Esophagus squamous epithelium (tissue), 4 donors: ENCODE measurements around the gene SRGAP1.

ENCODE experiments used
- CTCF ChIP-seq, 6 experiments: fragments of 450-650 bp in 4 of 6; fragments of 200-600 bp in 2 of 6; sonication (generic) in 2 of 6; IDR thresholded peaks; one replicate each; pipeline ENCODE4 v1.5.1; 2016 to 2019; ENCODE audit warnings: antibody characterized with exemption in 6 of 6, mild to moderate bottlenecking in 4 of 6, moderate library complexity in 4 of 6
- POLR2A ChIP-seq, 4 donors: fragments of 450-650 bp; IDR thresholded peaks; one replicate each; pipeline ENCODE4 v1.6.1; 2017; ENCODE audit warnings: antibody characterized with exemption in 4 of 4, mild to moderate bottlenecking in 4 of 4, moderate library complexity in 3 of 4

- no peak for TF ChIP-seq CTCF (IDR thresholded peaks at IDR 0.05)
- TF ChIP-seq POLR2A (IDR thresholded peaks at IDR 0.05), result no peak
These were observed 15.6 kb upstream of the SRGAP1 start for GRCh38 chr12:63828867-63829266.
